ENCODE measurements around the gene ST3GAL3. TPM values are rescaled to one million over a fixed set of nuclear protein-coding genes. Genes with fewer than 3 reads are reported as not detected.

The ST3GAL3 gene
- total RNA-seq, 1 experiment from 2014 or later, result 8.3 TPM

DNA sequence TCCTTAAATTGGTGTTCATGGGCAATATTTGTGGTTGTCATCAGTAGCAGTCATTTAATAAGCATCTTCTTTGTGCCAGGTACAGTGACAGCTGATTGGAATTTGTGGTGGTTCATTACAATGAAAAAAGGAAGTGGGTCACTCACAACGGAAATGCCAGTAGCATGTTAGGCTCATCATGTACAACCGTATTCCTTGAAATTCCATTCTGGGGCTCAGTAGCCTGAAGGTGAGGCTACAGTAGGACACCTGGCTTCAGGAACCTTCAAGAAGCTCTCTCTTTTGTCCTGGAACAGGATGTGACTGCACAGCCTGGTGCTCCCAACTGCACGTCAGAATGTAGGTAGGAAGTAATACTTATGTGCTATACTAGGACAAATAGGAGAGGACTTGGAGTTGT, 93.9 kb downstream of the ST3GAL3 start:
- Histone ChIP-seq H2BK5ac (ENCODE audit: insufficient read length, low read length) (no peak overlapping the region), H4K8ac (replicated peaks; ENCODE audit: insufficient read length, low read depth, low read length) (no peak overlapping the region), H3K4me2 (ENCODE audit: insufficient read depth, insufficient read length, low read length) (no peak overlapping the region), H4K20me1 (ENCODE audit: control insufficient read depth, insufficient read depth, insufficient read length) (no peaks in the 10 kb centered on the region), H2BK20ac (ENCODE audit: low read depth, low read length, poor library complexity, severe bottlenecking) (no peak overlapping the region), H3K23ac (ENCODE audit: insufficient read length, low read depth, low read length) (no peak overlapping the region), H2AK5ac (ENCODE audit: insufficient read length, low read length) (no peak overlapping the region), H4K91ac (ENCODE audit: insufficient read length, low read depth, low read length) (no peak overlapping the region), H3K79me2 (ENCODE audit: insufficient read depth, low read length) (no peaks in the 10 kb centered on the region), H3K4ac (ENCODE audit: low read depth, low read length) (no peak overlapping the region), H3K27ac (ENCODE audit: insufficient read length, low read depth, low read length) (no peak overlapping the region), H3K4me1 (ENCODE audit: insufficient read depth, low read length) (peaks cover 2% of the 10 kb centered on the region; the same call in 1 of the 2 replicates), H3K79me1 (ENCODE audit: insufficient read depth, low read depth, low read length, poor library complexity, severe bottlenecking) (no peaks in the 10 kb centered on the region), H3K9me3 (ENCODE audit: control insufficient read depth, low read depth, low read length) (no peaks in the 10 kb centered on the region), H3K23me2 (ENCODE audit: insufficient read length, low read depth, low read length, poor library complexity, severe bottlenecking) (no peaks in the 10 kb centered on the region), H2AFZ (ENCODE audit: low read length) (no peak overlapping the region), H4K5ac (ENCODE audit: insufficient read length, low read depth, low read length) (no peak overlapping the region), H3K18ac (ENCODE audit: insufficient read length, low read depth, low read length) (no peak overlapping the region), H3K27me3 (ENCODE audit: insufficient read depth, low read length) (no peaks in the 10 kb centered on the region), H3K14ac (ENCODE audit: insufficient read depth, low read length) (no peak overlapping the region), H2BK15ac (ENCODE audit: low read depth, low read length) (no peak overlapping the region), H3K9ac (ENCODE audit: extremely low read depth, insufficient read length, low read length) (no peak overlapping the region), H3K56ac (ENCODE audit: insufficient read length, low read depth, low read length) (no peak overlapping the region), H2BK120ac (ENCODE audit: low read depth, low read length, poor library complexity, severe bottlenecking) (no peak overlapping the region), H3T11ph (ENCODE audit: low read length) (no peak overlapping the region), H2BK12ac (ENCODE audit: insufficient read length, low read depth, low read length) (no peak overlapping the region)
- no peak for TF ChIP-seq CTCF (conservative IDR thresholded peaks at IDR 0.05)
- WGBS (ENCODE audit: extremely low coverage, insufficient read length, low lambda C conversion rate), result no CpG with 5 or more reads among the region's 3 CpGs
- H3K27ac Mint-ChIP-seq, result no peak overlapping the region; a peak in 1 of 7 replicates
- no peaks in the 10 kb centered on the region for H3K27me3 Mint-ChIP-seq (ENCODE audit: low read depth)
- H3K4me3 Mint-ChIP-seq, result no peak overlapping the region
- peaks cover 2 to 5% (median 3%) of the 10 kb centered on the region in 3 experiments; a peak in 3 of 7 replicates for H3K36me3 Mint-ChIP-seq (ENCODE audit: insufficient read depth in 1 of 3, low read depth in 3 of 3)
- no peak for DNase-seq
- no peaks in the 10 kb centered on the region for H3K4me1 Mint-ChIP-seq
- no peaks in the 10 kb centered on the region for H3K9me3 Mint-ChIP-seq
